GM18505 (cell line): ENCODE measurements around the gene EVI5.

ENCODE experiments used
- ATAC-seq: cut with Tn5 transposase; IDR thresholded peaks from one replicate; pipeline ENCODE4 v1.9.1; 2021; ENCODE audit not compliant: unreplicated experiment
- POLR2A ChIP-seq: IDR thresholded peaks from 4 replicates; pipeline ENCODE4 v1.6.1; 2011; ENCODE audit warnings: borderline replicate concordance; ENCODE audit not compliant: insufficient read depth, insufficient read length; ENCODE audit errors: extremely low read depth

The EVI5 gene

DNA sequence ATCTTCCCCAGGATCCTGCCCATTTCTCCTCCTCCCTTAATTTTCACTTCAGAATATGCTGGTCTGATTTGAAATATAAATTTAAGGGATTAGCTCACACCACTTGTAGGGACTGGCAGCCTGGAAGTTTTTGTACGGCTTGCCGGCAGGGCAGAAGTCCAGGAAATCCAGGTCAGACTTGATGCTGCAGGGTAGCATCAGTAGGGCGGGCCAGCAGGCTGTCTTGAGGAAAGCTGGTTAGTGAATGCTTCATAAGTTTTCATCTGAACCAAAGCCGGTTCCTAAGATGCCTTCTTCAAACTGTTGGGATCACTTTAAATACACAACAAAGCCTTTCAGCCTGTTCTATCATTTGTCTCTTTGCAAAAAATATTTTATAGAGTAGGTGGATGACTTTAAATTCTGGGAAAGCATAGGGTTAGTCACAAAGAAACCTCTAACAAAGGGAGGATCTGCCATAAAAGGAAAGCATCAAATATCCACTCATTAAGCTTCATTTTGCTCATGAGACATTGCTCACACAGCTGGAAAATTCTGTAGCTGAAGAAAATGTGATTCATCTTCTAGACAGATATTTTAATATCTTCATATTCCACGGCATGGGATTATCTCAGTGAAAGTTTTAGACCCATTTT, 207.5 kb downstream of the EVI5 start:
- ATAC-seq: no peak
- no peak for TF ChIP-seq POLR2A

DNA sequence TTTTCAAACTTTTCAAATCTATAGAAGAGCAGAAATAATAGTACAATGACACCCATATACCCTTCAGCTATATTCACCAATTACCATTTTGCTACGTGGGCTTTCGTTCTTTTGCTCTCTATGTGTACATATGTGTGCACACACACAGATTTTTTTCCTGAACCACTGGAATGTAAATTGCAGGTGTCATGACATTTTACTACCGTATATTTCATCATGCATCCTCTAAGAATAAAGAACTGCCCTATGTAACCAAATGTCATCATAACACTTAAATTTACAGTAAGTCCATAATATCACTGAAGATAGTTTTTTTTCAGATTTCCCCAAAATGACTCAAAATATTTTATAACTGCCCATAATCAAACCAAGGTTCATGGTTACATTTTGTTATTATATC, 209.8 kb downstream of the EVI5 start:
- ATAC-seq: no peak
- TF ChIP-seq POLR2A: no peak

DNA sequence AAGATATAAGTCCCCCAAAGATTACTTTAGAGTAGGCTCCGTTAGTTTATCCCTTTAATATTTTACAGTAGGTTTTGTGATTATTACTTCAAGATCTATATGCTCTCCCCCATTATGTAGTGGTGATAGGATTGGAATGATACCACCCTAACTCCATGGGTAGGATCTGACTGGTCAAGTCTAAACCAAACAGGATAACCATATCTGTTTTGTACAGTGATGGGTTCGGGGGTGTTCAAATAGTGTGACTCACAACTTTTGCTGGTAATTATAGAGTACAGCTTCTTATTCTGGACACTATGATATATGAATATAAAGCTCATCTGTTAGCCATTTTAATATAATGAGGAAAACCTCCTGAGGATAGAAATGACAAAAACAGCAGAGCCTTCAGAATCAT, 212.4 kb downstream of the EVI5 start:
- no peak for TF ChIP-seq POLR2A

DNA sequence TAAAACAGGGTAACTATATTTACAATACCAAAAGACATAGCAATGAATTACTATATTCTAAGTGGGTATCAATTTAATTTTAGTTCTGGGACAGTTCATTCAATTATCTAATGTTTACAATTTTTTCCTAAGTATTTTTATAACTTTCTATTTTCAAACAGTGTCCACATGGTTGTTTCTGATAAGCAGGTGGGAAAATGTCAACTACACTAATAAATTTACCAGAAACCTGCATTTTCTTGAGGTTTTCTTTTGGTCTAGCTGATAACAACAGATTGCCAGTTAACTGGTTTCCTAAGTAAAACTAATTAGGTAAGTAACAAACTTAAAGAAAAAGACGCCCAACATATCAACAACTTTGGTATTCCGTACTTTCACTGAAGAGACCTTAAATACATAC, 213.3 kb downstream of the EVI5 start:
- no peak for TF ChIP-seq POLR2A
- no peak for ATAC-seq

More for the DNA sequence above, 212.4 kb downstream of the EVI5 start:
- no peak for ATAC-seq

DNA sequence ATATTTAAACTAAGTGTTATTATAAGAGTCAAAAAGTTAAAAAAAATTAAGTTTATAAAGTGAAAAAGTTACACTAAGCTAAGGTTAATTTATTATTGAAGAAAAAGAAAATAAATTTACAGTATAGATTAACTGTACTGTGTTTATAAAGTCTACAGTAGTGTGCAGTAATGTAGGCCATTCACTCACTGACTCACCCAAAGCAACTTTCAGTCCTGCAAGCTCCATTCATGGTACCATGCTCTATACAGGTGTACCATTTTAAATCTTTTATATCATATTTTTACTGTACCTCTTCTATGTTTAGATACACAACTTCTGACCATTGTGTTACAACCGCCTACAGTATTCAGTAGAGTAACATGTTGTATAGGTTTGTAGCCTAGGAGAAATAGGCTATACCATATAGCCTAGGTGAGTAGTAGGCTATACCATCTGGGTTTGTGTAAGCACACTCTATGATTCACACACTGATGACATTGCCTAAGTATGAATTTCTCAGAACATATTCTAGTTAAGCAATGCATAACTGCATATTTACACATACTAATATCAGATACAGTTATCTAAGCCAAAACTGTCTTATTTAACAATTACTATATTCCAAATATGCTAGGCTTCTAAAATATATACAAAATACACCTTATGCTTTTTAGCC, 217.6 kb downstream of the EVI5 start:
- no peak for TF ChIP-seq POLR2A
- no peak for ATAC-seq

DNA sequence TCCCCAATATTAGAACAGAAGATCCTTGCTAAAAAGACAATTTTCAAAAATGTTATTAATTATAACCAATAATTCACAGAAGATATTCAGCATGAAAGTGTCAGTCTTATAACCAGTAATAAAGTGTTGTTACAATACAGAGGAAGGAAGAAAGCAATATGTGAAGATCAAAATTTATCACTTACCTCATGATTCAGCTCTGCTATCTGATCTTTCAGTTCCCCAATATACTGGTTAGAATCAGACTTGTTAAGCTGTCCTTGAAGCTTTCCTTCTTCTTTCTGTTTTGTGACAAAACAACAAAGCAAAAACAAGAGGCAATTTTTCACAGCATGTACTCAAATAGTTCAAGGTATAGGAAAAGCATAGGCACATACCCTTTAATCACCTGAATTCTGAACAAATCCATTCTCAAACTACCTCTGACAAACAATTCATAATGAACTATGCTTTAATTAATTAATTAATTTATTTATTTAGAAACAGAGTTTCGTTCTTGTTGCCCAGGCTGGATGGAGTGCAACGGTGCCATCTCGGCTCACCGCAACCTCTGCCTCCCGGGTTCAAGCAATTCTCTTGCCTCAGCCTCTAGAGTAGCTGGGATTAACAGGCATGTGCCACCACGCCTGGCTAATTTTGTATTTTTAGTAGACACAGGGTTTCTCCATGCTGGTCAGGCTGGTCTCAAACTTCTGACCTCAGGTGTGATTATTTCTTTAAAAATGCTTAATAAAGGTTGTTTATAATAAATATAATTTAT, 221.3 kb downstream of the EVI5 start:
- ATAC-seq: peak; percentile 98
- TF ChIP-seq POLR2A: no peak

DNA sequence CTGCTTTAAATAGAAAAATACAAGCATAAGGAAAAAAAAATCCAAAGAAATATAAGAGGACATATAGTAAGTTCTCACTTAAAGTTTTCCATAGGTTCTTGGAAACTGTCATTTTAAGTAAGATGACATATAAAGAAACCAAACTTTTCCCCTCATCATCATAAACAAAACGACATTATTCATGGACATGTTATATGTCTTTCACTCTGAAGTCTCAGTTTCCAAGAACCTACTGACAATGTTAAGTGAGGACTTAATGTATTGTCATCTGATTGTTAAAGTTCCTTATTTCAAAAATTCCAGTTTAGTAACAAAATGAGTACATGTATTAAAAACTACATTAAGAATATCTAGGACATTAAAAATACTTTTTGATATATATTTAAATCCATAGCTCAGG, 228.6 kb downstream of the EVI5 start:
- no peak for TF ChIP-seq POLR2A
- no peak for ATAC-seq

DNA sequence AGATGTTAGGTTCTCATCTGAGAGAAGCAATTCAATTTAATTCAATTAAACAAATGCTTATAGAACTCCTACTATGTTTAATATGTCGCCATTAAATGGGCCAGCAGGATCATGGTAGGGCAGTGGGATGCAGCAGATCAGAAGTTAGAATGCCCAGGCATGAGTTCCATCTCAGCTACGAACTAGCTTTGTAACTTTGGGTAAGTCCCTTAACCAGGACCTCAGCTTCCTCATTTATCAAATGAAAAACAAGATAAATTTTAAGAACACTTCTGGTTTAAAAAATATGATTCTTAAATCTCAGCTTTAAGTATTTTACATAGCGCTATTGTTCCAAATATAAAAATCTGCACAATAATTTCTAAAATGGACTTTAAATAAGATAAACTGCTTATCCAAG, 230.7 kb downstream of the EVI5 start:
- ATAC-seq: no peak
- no peak for TF ChIP-seq POLR2A

DNA sequence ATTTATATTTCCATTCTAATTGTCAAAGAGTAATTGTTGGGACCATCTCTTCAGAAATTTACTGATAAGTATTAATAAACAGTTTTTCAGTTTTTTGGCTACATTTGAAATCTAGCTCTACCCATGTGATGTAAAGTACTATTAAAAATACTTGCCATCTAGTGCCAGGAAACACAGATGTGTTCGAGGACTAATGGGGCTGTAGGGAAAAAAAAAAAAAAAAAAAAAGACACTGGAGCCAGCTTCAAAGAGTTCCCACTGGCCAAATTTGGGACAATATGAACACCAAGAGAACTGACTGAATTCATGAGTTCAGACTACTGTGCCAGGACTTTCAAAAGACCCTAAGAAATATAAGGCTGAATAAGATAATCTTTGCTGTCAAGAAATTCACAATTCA, 233.0 kb downstream of the EVI5 start:
- no peak for ATAC-seq

DNA sequence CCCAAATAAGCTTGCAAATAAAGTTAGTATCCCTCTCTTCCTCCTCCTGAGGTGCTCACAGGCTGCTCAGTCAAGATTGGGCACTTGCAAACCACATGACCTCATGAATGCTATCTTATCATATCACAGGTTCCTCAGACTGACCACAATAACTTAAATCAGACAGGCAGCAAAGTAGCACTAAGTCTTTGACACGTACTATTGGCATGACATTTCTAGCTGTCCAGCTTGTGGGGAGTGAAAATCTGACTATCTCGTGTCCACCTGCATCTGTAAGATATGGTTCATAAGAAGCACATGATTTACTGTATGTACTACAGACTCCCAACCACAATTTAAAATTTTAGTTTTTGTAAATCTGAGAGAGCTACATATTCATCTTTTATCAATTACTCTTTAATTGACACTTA, 240.1 kb downstream of the EVI5 start:
- no peak for ATAC-seq
- TF ChIP-seq POLR2A: no peak

More for the DNA sequence above, 233.0 kb downstream of the EVI5 start:
- TF ChIP-seq POLR2A: no peak

DNA sequence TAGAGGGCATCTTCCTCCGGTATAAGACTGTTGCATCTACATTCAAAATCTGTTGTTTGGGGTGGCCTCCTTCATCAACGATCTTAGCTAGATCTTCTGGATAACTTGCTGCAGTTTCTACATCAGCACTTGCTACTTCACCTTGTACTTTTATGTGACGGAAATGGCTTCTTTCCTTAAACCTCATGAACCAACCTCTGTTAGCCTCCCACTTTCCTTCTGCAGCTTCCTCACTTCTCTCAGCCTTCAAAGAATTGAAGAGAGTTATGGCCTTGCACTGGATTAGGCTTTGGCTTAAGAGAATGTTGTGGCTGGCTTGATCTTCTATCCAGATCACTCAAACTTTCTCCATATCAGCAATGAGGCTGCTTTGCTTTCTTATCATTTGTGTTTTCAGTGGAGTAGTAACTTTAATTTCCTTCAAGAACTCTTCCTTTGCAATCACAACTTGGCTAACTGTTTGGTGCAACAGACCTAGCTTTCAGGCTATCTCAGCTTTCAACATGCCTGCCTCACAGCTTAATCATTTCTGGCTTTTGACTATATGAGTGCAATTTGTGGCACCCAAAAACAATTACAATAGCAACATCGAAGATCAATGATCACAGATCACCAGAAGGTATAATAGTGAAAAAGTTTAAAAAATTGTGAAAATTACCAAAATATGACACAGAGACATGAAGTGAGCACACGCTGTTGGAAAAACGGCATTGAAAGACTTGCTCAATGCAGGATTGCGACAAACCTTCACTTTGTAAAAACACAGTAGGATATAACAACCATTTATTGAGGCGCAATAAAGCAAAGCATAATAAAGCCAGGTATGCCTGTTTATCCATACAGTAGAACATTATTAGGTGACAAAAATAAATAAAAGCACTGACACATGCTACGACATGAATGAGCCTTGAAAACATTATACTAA, 241.5 kb downstream of the EVI5 start:
- ATAC-seq: no peak
- TF ChIP-seq POLR2A: no peak

DNA sequence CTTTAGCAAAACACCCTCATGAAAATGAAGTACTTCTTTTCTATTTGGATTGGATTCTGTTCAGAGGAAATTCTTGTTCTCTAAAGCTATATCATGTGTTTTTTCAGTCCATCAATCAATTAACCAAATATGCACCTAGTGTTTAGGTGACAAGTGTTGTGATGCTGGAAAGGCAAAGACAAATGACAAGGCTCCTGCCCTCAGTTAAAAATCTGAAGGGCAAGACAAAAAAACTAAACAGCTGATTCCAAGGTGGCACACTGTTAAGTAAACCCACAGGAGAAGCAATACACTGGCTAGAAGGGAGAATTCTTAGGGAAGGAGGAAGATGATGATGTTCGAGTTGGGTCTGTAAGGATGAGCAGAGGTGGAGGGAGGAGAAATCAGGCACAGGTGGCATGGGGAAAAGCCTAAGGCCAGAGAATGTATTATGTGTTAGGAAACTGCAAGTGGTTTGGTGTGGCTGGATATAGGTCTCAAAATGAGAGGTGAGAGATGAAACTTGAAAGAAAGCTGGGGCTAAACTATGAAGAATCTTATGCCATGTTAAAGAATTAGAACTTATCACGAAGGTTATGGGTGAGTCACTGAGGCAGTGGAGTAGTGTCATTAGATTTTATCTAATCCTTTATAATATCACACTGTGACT, 246.4 kb downstream of the EVI5 start:
- TF ChIP-seq POLR2A: no peak
- peak; percentile 53 for ATAC-seq

DNA sequence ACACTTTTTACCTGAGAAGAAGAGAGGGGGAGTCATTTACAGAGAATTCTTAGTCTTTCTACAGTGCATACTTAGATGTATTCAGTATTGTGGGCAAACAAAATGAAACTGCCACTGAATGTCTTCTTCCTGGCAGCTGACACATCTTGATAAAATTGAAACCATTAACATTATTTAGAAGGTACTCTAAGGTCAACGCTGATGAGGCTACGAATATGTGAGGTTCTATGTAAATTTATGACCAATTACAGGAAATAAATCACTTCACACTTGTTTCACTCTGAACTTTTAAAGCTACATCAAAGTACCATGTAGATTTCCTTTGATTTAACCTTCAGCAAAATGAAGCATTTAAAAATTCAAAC, 246.9 kb downstream of the EVI5 start:
- TF ChIP-seq POLR2A: no peak
- peak; percentile 72 for ATAC-seq
